Left hindlimb (tissue), 1 donor: ENCODE measurements around the gene CAMSAP3.
A peak's percentile ranks its signal among the peaks of the same experiment; 100 is the strongest.
"Not testable (repeated sequence)": the region's sequence is repeated elsewhere in the genome, so short reads cannot be mapped to it uniquely, and the experiment has no call there.

ENCODE experiments used
- DNase-seq: peaks from one replicate; pipeline ENCODE4 v3.0.0-alpha.2; 2018

The CAMSAP3 gene

GRCh38 chr19:7595466-7596133 is at the start of gene CAMSAP3:
TSS of gene CAMSAP3 (plus strand) at chr19:7595863. CDS start at chr19:7596003, 140 bp downstream.
- DNase-seq, result no peak

GRCh38 chr19:7545904-7546303 is 49.8 kb upstream of the CAMSAP3 start:
- no peak for DNase-seq

DNA sequence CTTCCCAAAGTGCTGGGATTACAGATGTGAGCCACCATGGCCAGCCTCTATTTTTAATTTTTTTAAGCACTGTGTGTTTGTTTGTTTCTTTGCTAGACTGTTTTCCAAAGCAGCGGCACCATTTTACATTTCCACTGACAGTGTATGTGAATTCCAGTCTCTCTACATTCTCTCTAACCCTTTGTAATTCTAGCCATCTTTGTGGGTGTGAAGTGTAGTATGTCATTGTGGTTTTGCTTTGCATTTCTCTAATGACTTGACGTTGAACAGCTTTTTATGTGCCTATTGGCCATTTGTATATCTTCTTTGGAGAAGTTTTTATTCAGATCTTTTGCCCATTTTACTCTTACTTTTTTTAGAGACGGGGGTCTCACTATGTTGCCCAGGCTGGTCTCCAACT is 48.5 kb upstream of the CAMSAP3 start:
- no peak for DNase-seq

GRCh38 chr19:7549429-7550148 is 46.1 kb upstream of the CAMSAP3 start:
- peak; percentile 8 for DNase-seq

DNA sequence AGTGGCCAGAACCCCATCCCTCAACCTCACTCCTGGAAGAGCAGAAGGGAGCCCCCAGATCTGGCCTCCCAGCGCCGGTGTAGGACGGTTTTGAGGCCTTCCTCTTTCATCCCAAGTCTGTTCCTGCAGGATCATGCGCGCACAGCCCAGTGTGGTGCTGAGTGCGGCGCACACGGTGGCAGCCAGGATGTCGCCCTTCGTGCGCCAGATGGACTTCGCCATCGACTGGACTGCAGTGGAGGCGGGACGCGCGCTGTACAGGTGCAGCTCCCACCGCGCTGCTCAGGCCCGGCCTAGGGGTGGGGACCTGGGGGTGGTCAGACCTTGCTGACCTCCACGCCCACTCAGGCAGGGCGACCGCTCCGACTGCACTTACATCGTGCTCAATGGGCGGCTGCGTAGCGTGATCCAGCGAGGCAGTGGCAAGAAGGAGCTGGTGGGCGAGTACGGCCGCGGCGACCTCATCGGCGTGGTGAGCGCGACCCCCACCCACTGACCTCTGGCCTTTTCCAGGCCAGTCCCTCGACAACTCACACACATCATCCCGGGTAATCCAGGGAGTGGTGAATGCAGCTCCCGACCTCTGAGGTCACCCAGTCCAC is 45.4 kb upstream of the CAMSAP3 start:
- DNase-seq, result peak; percentile 27

DNA sequence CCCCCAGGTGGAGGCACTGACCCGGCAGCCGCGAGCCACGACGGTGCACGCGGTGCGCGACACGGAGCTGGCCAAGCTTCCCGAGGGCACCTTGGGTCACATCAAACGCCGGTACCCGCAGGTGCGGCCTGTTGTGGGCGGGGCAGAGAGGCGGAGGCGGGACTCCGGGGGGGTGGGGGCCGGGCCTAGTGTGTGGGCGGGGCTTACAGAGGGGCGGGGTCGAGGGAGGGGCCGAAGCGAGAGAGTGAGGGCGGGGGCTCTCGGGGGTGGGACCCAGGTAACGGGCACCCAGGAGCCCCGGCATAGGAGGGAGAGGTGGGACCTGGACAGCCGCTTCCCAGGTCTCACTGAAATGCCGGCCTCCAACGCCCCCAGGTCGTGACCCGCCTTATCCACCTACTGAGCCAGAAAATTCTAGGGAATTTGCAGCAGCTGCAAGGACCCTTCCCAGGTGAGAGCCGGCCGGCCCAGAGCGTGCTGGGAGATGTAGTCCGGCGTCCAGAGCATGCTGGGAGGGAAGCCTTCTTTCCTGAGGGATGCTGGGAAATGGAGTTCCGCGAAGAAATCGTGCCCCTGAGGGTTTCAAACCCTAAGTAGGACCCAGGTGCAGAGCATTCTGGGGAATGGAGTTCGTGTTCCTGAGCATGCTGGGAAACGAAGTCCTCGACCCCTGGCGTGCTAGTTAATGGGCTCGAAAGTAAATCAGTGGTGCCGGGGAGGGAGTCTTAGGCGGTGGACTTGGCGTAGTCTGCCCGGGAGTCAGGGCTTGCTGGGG is 44.5 kb upstream of the CAMSAP3 start:
- DNase-seq, result peak; percentile 84

GRCh38 chr19:7552781-7553180 is 42.9 kb upstream of the CAMSAP3 start:
- no peak for DNase-seq

- DNase-seq, result no peak
These were observed 41.1 kb upstream of the CAMSAP3 start for GRCh38 chr19:7554565-7554964.

- no peak for DNase-seq
These were observed 40.4 kb upstream of the CAMSAP3 start for GRCh38 chr19:7554990-7555864.

GRCh38 chr19:7556696-7557315 is 38.9 kb upstream of the CAMSAP3 start:
- no peak for DNase-seq

GRCh38 chr19:7558667-7559066 is 37.0 kb upstream of the CAMSAP3 start:
- no peak for DNase-seq

DNA sequence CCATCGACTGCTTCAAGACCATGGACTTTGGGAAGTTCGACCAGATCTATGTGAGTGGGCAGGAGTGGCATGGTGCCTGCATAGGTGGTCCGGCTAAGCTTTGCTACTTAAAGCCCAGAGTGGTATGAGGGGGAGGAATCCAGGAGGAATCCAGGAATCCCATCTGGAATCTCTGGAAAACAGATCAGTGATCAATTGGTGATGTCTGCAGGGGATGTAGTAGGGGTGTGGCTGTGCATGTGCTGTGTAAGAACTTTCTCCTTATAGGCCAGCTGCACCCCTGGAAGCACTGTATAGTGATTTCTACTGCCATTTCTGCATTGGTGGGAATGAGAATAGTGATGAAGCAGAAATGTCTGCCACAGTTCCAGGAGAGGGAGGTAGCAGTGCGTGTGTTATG is 36.6 kb upstream of the CAMSAP3 start:
- DNase-seq, result no peak

DNA sequence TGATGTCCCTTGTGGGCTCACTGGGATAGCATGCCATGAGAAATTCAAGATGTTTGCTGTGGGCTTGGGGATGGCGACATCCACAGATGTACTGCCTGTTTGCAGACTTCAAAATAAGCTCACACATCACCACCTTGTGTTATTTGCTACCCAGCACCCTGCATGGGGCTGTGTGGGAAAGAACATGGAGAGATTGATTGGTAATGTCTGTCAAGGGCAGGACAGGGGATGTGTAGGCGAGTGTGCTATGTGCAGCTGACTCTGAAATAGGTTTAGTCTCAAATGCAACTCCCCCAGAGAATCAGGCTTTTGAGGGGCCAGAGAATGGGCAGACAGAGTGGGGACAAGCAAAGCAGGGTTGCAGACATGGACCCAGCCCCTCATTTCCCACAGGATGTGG is 35.4 kb upstream of the CAMSAP3 start:
- DNase-seq, result no peak

GRCh38 chr19:7561325-7561724 is 34.3 kb upstream of the CAMSAP3 start:
- no peak for DNase-seq

DNA sequence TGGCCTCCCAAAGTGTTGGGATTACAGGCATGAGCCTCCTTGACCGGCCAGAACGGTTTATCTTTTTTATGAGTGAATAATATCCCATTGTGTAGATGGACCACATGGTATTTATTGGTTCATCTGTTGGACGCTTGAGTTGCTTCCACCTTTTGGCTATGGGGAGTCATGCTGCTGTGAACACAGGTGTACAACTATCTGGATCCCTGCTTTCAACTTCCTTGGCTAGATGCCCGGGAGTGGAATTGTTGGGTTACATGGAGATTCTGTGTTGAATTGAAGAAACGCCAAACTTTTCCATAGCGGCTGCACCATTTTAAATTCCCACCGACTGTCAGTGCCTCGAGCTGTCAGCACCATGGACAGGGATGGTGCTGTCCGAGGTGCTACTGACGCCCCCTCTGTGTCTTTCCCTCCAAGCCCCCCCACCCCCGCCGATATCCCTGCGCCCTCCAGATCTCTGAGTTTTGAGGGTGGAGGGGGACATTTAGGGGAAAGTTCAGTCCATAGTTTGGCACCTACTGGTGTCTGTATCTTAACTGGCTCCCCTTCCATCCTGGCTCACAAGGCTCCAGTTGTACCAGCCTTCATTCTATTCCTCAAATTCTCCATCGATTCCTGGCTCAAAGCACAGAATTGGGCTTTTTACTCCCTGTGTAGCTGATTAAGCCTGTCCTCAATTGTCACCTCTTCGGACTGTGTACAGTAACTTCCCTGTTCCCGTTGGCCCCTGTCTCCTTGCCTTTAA is 32.8 kb upstream of the CAMSAP3 start:
- DNase-seq, result no peak

GRCh38 chr19:7564866-7565265 is 30.8 kb upstream of the CAMSAP3 start:
- no peak for DNase-seq

DNA sequence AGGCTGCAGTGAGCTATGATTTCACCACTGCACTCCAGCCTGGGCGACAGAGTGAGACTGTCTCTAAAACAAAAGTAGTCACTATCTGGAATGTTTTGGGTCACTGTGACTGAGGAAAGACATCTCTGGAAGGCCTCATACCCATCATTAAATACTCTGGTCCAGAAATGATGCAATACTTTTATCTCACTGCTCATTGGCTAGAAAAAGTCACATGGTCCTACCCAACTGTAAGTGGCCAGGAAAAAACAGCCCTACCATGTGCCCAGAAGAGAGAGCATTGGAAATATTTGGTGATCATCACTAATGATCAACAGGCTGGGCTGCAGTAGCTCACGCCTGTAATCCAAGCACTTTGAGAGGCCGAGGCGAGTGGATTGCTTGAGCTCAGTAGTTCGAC is 30.3 kb upstream of the CAMSAP3 start:
- no peak for DNase-seq

DNA sequence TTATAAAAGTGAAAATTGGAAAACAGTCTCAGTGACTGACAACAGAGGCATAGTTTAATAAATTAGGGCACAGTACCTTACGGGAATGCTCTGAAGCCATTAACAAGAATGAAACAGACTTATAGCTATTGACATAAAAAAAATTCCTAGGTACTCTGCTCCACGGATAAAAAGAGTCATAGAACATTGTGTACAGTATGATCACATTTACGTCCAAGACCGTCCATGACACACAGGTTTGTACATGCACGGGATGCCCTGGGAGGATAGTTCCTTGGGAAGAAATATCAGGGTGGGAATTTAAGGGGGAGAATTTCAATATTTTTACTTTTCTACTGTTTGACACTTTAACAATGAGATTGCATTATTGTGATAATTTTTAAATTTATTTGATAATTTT is 24.9 kb upstream of the CAMSAP3 start:
- DNase-seq, result no peak

- DNase-seq, result no peak
These were observed 20.1 kb upstream of the CAMSAP3 start for GRCh38 chr19:7575434-7576040.

GRCh38 chr19:7577422-7577821 is 18.2 kb upstream of the CAMSAP3 start:
- DNase-seq, result not testable (repeated sequence)

DNA sequence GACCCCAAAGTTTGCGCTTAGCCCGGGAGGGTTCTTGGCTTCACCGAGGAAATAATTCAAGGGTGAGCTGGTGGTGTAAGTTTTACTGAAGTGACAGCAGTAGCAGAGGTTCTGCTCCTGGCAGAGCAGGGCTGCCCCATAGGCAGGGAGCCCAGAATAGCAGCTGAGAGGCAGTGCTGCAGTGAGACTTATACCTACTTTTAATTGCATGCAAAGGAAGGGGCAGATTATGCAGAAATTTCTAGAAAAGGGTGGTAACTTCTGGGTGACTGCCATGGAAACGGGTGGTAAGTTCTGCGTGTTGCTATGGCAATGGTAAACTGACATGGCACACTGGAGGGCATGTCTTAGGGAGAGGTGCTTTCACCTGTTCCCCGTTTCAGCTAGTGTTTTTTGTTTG is 17.5 kb upstream of the CAMSAP3 start:
- no peak for DNase-seq
